ENCODE results near the gene FAM20B. TPM values are rescaled to one million over a fixed set of nuclear protein-coding genes. Genes with fewer than 3 reads are reported as not detected.

Gene FAM20B
- total and polyA plus RNA-seq, 4 experiments from 2014 or later, result 4.3 to 31.9 (median 19.2) TPM

GRCh38 chr1:179104611-179105250 is 79.0 kb downstream of the FAM20B start:
- Histone ChIP-seq H3K27ac (ENCODE audit: low read depth, low read length) (no peak overlapping the region), H3K4me1 (ENCODE audit: insufficient read depth, low read length) (no peaks in the 10 kb centered on the region), H3K27me3 (ENCODE audit: insufficient read depth, low read length) (no peaks in the 10 kb centered on the region), H3K36me3 (ENCODE audit: insufficient read depth, low read length) (peaks cover 18% of the 10 kb centered on the region), H3K4me3 (ENCODE audit: low read length in 2 of 2) (no peak overlapping the region), H3K9me3 (ENCODE audit: control insufficient read depth in 1 of 2, low read length in 2 of 2) (no peaks in the 10 kb centered on the region)
- no peak overlapping the region for H3K4me3 Mint-ChIP-seq
- no peaks in the 10 kb centered on the region for H3K4me1 Mint-ChIP-seq
- H3K9me3 Mint-ChIP-seq, result no peaks in the 10 kb centered on the region
- no peak overlapping the region for H3K27ac Mint-ChIP-seq
- ChIA-PET POLR2A (ENCODE audit: partially characterized antibody) (no interaction called here), CTCF (ENCODE audit: partially characterized antibody) (interaction anchor here (1.0 to 2.5 kb wide), 6 partner anchors 16 to 267 kb away, joined by 3 to 8 read pairs (median 4); no protein-coding TSS in a partner anchor)
- DNase-seq, result no peak
- no peaks in the 10 kb centered on the region for H3K27me3 Mint-ChIP-seq
- intact Hi-C loops (cut with micrococcal nuclease), result no loop called here
- peaks cover 26 to 32% of the 10 kb centered on the region in 2 donors for H3K36me3 Mint-ChIP-seq

GRCh38 chr1:179105393-179105792 is 79.7 kb downstream of the FAM20B start:
- H3K27me3 ChIP-seq (ENCODE audit: insufficient read depth, low read length), result no peaks in the 10 kb centered on the region
- H3K4me3 ChIP-seq (ENCODE audit: low read length in 2 of 2), result no peak overlapping the region
- H3K27me3 Mint-ChIP-seq, result no peaks in the 10 kb centered on the region
- H3K27ac Mint-ChIP-seq, result peak overlapping the region in 2 of 7 donors; percentile 53 to 73
- H3K9me3 ChIP-seq (ENCODE audit: control insufficient read depth in 1 of 2, low read length in 2 of 2), result no peaks in the 10 kb centered on the region
- no peak overlapping the region for H3K4me3 Mint-ChIP-seq
- no peaks in the 10 kb centered on the region for H3K4me1 ChIP-seq (ENCODE audit: insufficient read depth, low read length)
- H3K27ac ChIP-seq (ENCODE audit: low read depth, low read length), result no peak overlapping the region
- no peaks in the 10 kb centered on the region for H3K4me1 Mint-ChIP-seq
- CTCF ChIA-PET (ENCODE audit: partially characterized antibody), result interaction anchor here (1.0 to 2.5 kb wide), 6 partner anchors 16 to 266 kb away, joined by 3 to 8 read pairs (median 4); no protein-coding TSS in a partner anchor
- intact Hi-C loops (cut with micrococcal nuclease), result no loop called here
- no peaks in the 10 kb centered on the region for H3K9me3 Mint-ChIP-seq
- H3K36me3 Mint-ChIP-seq, result peaks cover 32 to 36% of the 10 kb centered on the region in 2 donors
- no peak for DNase-seq
- POLR2A ChIA-PET (ENCODE audit: partially characterized antibody), result no interaction called here
- peaks cover 24% of the 10 kb centered on the region for H3K36me3 ChIP-seq (ENCODE audit: insufficient read depth, low read length)

DNA sequence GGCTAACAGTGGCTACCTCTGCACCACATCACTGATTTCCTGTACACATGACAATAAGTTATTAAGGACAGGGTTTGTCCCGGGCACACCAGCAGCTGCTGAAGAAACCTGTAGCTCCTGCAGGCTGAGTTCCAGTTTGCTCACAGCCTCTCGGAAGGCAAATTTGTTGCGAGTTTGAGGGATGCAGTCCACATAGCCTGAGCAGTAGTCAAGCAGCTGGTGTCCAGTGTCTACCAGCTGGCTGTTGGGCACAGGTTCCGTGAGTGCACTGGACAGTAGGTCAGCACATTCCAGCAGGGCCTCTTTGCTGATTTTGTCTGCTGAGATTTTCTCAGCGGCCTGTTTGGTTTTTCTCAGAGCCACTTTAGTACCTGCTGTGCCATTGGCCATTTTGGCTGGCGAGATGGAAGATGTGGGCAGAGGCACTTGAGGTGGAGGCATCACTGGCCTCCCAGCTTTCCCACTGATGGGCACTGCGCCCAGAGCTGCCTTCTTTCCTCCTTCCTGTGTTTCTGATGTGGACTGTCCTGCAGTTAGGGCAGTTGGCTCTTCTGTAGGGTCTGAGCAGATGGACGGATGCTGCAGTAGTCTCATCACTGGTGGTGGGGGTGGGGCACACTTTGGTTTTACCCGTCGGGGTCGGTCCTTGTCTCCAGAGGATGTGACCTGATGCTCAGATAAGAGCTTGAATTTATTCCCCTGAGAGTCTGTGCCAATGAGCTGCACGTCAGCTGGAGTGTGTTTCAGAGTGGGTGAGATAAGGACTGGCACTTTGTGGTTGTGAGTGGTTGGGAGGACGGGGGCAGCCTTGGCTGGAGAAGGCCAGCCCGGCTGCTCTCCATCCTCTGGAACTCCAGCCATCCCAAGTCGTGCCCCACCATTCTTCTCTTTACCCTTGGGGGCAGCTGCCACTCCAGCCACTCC is 82.3 kb downstream of the FAM20B start:
- no peak overlapping the region for H3K27ac ChIP-seq (ENCODE audit: low read depth, low read length)
- peaks cover 37 to 44% of the 10 kb centered on the region in 2 donors for H3K36me3 Mint-ChIP-seq
- peaks cover 29% of the 10 kb centered on the region for H3K36me3 ChIP-seq (ENCODE audit: insufficient read depth, low read length)
- H3K27ac Mint-ChIP-seq, result no peak overlapping the region
- POLR2A ChIA-PET (ENCODE audit: partially characterized antibody), result no interaction called here
- no peaks in the 10 kb centered on the region for H3K27me3 Mint-ChIP-seq
- H3K4me3 Mint-ChIP-seq, result no peak overlapping the region
- no peak overlapping the region for H3K4me3 ChIP-seq (ENCODE audit: low read length in 2 of 2)
- CTCF ChIA-PET (ENCODE audit: partially characterized antibody), result no interaction called here
- H3K4me1 ChIP-seq (ENCODE audit: insufficient read depth, low read length), result no peaks in the 10 kb centered on the region
- no peak for DNase-seq
- intact Hi-C loops (cut with micrococcal nuclease), result no loop called here
- H3K9me3 ChIP-seq (ENCODE audit: control insufficient read depth in 1 of 2, low read length in 2 of 2), result no peaks in the 10 kb centered on the region
- no peaks in the 10 kb centered on the region for H3K27me3 ChIP-seq (ENCODE audit: insufficient read depth, low read length)
- H3K4me1 Mint-ChIP-seq, result no peaks in the 10 kb centered on the region
- H3K9me3 Mint-ChIP-seq, result no peaks in the 10 kb centered on the region

DNA sequence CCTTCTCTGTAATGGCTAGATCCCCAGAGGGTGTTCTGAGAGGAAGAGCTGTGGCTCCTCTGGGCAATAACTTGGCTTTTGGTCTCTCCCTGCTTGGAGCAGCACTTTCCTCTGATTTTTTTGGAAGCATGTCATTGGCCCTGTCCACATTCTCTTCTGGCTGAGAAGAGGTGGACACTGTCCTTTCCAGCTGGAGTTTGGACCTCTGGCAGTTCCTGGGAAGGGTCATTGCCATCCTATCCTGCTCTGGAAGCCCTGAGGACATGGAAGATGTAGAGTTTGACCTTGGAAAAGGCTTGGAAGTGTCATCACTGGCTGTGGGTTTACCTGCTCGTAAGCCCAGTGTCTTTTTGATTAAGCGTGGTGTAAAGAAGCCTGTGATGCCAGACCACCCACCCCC is 83.0 kb downstream of the FAM20B start:
- Mint-ChIP-seq H3K36me3 (peaks cover 37 to 44% of the 10 kb centered on the region in 2 donors), H3K4me1 (no peaks in the 10 kb centered on the region)
- intact Hi-C loops (cut with micrococcal nuclease), result no loop called here

DNA sequence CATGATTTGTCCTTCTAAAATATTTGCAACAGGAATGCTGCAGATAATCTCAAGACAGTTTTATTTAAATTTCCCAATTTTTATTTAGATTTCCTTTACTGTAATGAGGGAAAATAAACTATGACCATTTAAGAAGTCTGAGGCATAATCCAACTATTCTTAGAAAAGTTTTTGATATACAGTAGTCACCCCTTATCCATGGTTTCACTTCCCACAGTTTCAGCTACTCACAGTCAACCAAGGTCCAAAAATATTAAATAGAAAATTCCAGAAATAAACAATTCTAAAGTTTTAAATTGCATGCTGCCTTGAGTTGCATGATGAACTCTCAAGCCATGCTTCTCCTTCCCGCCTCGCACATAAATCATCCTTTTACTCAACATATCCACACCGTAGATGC is 89.5 kb downstream of the FAM20B start:
- DNase-seq, result no peak
- H3K9me3 Mint-ChIP-seq, result no peaks in the 10 kb centered on the region
- ChIA-PET CTCF (ENCODE audit: partially characterized antibody) (interaction anchor here (1.0 kb wide), 1 partner anchor 255 kb away, joined by 3 read pairs; no protein-coding TSS in a partner anchor), POLR2A (ENCODE audit: partially characterized antibody) (no interaction called here)
- peaks cover 0 to 3% (median 0%) of the 10 kb centered on the region in 4 donors for H3K4me1 Mint-ChIP-seq
- Histone ChIP-seq H3K9me3 (ENCODE audit: control insufficient read depth in 1 of 2, low read length in 2 of 2) (no peaks in the 10 kb centered on the region), H3K36me3 (ENCODE audit: insufficient read depth, low read length) (peaks cover 27% of the 10 kb centered on the region), H3K4me1 (ENCODE audit: insufficient read depth, low read length) (no peaks in the 10 kb centered on the region), H3K27ac (ENCODE audit: low read depth, low read length) (no peak overlapping the region), H3K4me3 (ENCODE audit: low read length in 2 of 2) (no peak overlapping the region), H3K27me3 (ENCODE audit: insufficient read depth, low read length) (no peaks in the 10 kb centered on the region)
- no peak overlapping the region for H3K27ac Mint-ChIP-seq
- H3K4me3 Mint-ChIP-seq, result no peak overlapping the region
- peaks cover 38 to 45% of the 10 kb centered on the region in 2 donors for H3K36me3 Mint-ChIP-seq
- H3K27me3 Mint-ChIP-seq, result no peaks in the 10 kb centered on the region
- intact Hi-C loops (cut with micrococcal nuclease), result no loop called here

More for the DNA sequence above, 83.0 kb downstream of the FAM20B start:
- no peaks in the 10 kb centered on the region for H3K4me1 ChIP-seq (ENCODE audit: insufficient read depth, low read length)
- no peak for DNase-seq
- H3K36me3 ChIP-seq (ENCODE audit: insufficient read depth, low read length), result peaks cover 29% of the 10 kb centered on the region
- Mint-ChIP-seq H3K4me3 (no peak overlapping the region), H3K9me3 (no peaks in the 10 kb centered on the region), H3K27ac (no peak overlapping the region), H3K27me3 (no peaks in the 10 kb centered on the region)
- ChIA-PET CTCF (ENCODE audit: partially characterized antibody) (no interaction called here), POLR2A (ENCODE audit: partially characterized antibody) (no interaction called here)
- no peaks in the 10 kb centered on the region for H3K27me3 ChIP-seq (ENCODE audit: insufficient read depth, low read length)
- H3K9me3 ChIP-seq (ENCODE audit: control insufficient read depth in 1 of 2, low read length in 2 of 2), result no peaks in the 10 kb centered on the region
- no peak overlapping the region for H3K4me3 ChIP-seq (ENCODE audit: low read length in 2 of 2)
- H3K27ac ChIP-seq (ENCODE audit: low read depth, low read length), result no peak overlapping the region

DNA sequence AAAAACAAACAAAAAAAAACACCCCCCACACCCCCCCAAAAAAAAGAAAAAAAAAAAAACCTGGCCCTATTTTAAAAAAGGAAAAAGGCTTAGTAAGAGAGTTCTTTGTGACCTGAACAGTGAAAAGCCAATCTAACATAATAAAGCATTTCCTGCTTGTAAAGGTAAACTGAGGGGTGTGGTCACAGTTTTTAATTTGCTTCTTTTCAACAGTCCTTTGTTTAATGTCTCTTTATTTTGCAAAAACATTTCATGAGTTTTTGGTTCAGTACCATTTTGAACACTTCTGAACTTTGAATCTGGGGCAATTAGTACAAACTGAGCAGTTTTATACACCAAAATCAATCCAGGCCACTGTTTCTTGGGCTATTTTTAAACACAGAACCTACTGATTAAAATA is 93.8 kb downstream of the FAM20B start:
- Mint-ChIP-seq H3K27me3 (no peaks in the 10 kb centered on the region), H3K9me3 (no peaks in the 10 kb centered on the region), H3K4me1 (peaks cover 0 to 5% (median 0%) of the 10 kb centered on the region in 4 donors), H3K27ac (peak overlapping the region in 1 of 7 donors; percentile 37), H3K36me3 (peaks cover 34 to 38% of the 10 kb centered on the region in 2 donors), H3K4me3 (no peak overlapping the region)
- no peak overlapping the region for H3K4me3 ChIP-seq (ENCODE audit: low read length in 2 of 2)
- intact Hi-C loops (cut with micrococcal nuclease), result no loop called here
- CTCF ChIA-PET (ENCODE audit: partially characterized antibody), result interaction anchor here (0.6 to 8.5 kb wide), 9 partner anchors 10 to 249 kb away, joined by 3 to 114 read pairs (median 7); partner anchors contain the start of genes AXDND1 and SOAT1
- H3K4me1 ChIP-seq (ENCODE audit: insufficient read depth, low read length), result no peaks in the 10 kb centered on the region
- H3K27me3 ChIP-seq (ENCODE audit: insufficient read depth, low read length), result no peaks in the 10 kb centered on the region
- no peak for DNase-seq
- POLR2A ChIA-PET (ENCODE audit: partially characterized antibody), result no interaction called here
- no peak overlapping the region for H3K27ac ChIP-seq (ENCODE audit: low read depth, low read length)
- H3K36me3 ChIP-seq (ENCODE audit: insufficient read depth, low read length), result peaks cover 16% of the 10 kb centered on the region
- no peaks in the 10 kb centered on the region for H3K9me3 ChIP-seq (ENCODE audit: control insufficient read depth in 1 of 2, low read length in 2 of 2)

DNA sequence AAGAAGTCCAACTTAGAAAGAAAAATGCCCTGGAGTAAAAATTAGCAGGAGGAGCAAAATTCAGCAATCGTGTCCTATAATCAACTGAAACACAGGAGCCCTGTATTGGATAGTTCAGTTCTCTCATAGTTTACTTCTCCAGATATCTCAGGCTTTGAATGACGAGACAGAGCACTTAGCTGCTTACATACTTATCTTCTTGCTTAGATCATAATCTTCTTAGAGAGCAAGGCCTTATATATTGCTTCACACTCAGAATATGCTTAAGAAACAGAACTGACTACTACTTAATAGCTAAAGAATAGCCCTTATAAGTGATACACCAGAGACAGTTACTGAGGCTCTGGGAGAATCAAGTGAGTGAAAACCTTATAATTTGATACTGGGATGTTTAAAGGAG is 95.0 kb downstream of the FAM20B start:
- H3K4me3 Mint-ChIP-seq, result no peak overlapping the region
- H3K27me3 ChIP-seq (ENCODE audit: insufficient read depth, low read length), result no peaks in the 10 kb centered on the region
- H3K27ac Mint-ChIP-seq, result peak overlapping the region in 1 of 7 donors; percentile 30
- peaks cover 31 to 33% of the 10 kb centered on the region in 2 donors for H3K36me3 Mint-ChIP-seq
- intact Hi-C loops (cut with micrococcal nuclease), result loop anchor here (1.0 to 2.0 kb wide), 3 partner anchors 42 to 249 kb away; no protein-coding TSS in a partner anchor
- H3K4me1 Mint-ChIP-seq, result peaks cover 0 to 7% (median 0%) of the 10 kb centered on the region in 4 donors
- no peak overlapping the region for H3K4me3 ChIP-seq (ENCODE audit: low read length in 2 of 2)
- peaks cover 13% of the 10 kb centered on the region for H3K36me3 ChIP-seq (ENCODE audit: insufficient read depth, low read length)
- no peaks in the 10 kb centered on the region for H3K27me3 Mint-ChIP-seq
- H3K9me3 Mint-ChIP-seq, result no peaks in the 10 kb centered on the region
- H3K9me3 ChIP-seq (ENCODE audit: control insufficient read depth in 1 of 2, low read length in 2 of 2), result no peaks in the 10 kb centered on the region
- no peak for DNase-seq
- POLR2A ChIA-PET (ENCODE audit: partially characterized antibody), result interaction anchor here (0.7 to 1.3 kb wide), 3 partner anchors 174 to 248 kb away, joined by 3 to 5 read pairs (median 4); partner anchors contain the start of gene AXDND1
- CTCF ChIA-PET (ENCODE audit: partially characterized antibody), result interaction anchor here (0.8 to 8.5 kb wide), 21 partner anchors 9 to 694 kb away, joined by 3 to 114 read pairs (median 5); partner anchors contain the start of genes AXDND1 and SOAT1
- H3K27ac ChIP-seq (ENCODE audit: low read depth, low read length), result no peak overlapping the region
- H3K4me1 ChIP-seq (ENCODE audit: insufficient read depth, low read length), result no peaks in the 10 kb centered on the region

Measured in CD4-positive, alpha-beta memory T cell (primary cell).